HG02970 (cell line): ENCODE measurements around the gene PTHLH.

Experiments used
- ATAC-seq: cut with Tn5 transposase; IDR thresholded peaks from one replicate; pipeline ENCODE4 v1.9.1; 2021; ENCODE audit warnings: mild to moderate bottlenecking, moderate library complexity, moderate number of reproducible peaks; ENCODE audit not compliant: unreplicated experiment, low FRiP score

Gene PTHLH

DNA sequence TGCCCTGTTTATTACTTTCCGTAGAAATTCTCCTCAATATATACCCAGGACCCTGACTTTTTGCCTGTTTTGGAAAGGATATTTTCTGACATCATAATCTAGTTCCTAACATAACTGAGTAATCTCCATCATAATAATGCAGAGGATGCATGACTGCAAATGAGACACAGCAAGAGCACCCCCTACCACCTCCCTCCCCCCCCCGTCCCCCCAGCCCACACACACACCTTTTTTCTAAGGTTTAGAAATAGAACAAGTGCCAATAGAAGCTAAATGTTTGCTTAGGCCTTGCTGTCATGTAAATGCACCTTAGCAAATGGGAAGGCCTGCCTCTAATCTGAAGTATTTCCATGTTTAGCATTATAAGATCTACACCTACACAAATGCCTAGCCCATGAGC, at the start of gene PTHLH:
Gene PTHLH, minus strand, starts transcription at position 13 of the 400 bp plus-strand sequence. CDS start 3,239 bp downstream, outside the sequence.
- no peak for ATAC-seq

GRCh38 chr12:28021704-28022103, 49.2 kb upstream of the PTHLH start:
- no peak for ATAC-seq

DNA sequence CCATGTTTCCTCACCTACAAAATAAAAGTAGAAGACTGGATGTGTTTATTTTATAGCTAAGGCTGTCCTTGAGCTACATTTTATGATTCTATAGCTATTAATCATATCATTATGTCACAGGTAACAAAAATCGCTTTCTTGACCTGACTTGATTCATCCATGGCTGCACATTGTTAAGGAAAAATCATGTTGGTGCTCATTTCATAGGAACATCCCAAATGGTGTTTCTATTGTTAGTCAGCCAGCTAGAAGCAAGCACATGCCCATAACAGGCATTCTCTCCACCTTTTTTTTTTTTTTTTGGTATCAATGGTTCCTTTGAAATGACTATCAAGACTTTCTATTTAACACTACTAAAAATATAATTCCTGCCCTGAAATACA, 45.3 kb upstream of the PTHLH start:
- ATAC-seq = no peak

GRCh38 chr12:28017126-28017872, 44.8 kb upstream of the PTHLH start:
- ATAC-seq = no peak

- no peak for ATAC-seq
Observed at GRCh38 chr12:28015165-28015564, 42.6 kb upstream of the PTHLH start.

DNA sequence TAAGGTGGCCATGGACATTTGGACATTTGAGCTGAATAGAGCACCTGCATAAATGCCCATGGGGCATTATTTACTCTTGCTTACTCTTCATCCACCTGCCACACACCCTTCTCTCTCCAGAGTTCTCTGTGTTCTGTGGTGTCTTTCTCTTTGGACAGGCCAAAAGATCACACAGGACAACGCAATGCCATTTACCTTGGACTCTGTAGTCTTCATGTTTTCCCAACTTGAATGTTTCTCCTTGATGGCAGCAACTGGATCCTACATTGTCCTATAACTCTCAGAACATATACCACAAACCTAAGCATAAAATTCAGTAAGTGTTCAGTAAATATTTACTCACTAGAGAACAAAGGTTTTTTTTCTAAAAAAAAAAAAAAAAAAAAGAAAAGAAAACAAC, 41.7 kb upstream of the PTHLH start:
- no peak for ATAC-seq

DNA sequence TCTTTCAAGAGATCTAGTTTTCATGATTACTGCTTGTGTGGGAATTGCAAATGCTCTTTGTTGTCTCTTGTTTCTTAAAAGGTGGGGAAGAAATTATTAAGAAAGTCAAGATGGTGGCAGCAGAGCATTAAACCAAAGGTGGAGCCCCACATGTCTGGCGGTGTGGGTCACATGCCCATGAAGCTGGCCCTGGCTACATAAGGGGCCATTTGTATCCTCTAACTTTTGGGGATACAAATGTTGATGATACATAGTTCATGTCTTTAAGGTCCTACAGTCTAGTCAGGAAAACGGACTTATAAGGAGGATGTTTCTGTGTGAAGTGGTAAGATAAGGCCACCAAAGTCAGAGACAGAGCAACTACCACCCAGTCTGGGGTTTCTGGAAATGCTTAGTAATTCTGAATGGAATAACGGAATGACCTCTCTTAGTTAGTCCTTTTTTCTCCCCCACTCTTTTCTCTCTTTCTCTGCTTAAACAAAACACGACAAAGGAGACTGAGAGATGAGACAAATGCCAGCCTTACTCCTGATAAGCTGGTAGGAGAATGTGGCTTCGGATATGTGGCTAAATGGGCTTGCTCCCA, 39.9 kb upstream of the PTHLH start:
- ATAC-seq = no peak

DNA sequence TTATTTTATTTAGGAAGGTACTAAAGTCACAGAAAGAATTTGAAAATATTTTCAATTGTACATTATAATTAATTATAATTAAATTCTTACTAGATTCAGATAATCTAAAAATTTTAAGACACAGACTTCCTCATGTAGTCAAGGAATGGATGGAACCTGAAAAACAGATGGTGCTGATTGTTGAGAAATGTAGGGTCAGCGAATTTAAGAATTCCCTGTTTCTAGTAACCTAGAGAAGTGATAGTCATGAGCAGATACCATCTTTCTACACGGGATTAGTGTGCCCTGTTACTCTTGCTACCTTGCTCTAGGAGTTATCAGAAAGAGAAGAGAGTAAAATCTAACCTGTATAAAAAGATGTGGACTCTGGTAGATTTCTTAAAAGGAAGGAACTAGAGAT, 37.5 kb upstream of the PTHLH start:
- ATAC-seq = no peak

DNA sequence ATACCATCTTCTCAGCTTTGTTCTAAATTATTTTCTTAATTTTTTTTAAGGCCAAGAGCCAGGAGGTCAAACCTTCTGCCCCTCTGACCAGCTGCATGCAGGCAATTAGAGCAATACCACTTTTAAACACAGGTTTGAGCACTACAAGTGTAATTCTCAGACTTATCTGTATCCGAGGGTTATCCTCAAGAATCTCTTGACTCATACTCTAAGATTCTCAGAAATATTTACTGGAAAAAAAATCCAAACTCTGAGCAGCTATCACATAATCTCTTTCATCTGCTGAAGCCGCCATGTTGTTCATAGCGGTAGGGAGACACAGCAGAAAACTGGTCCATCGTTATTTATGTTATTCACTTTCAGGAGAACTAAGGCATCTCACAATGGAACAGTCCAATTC, 27.4 kb upstream of the PTHLH start:
- no peak for ATAC-seq

DNA sequence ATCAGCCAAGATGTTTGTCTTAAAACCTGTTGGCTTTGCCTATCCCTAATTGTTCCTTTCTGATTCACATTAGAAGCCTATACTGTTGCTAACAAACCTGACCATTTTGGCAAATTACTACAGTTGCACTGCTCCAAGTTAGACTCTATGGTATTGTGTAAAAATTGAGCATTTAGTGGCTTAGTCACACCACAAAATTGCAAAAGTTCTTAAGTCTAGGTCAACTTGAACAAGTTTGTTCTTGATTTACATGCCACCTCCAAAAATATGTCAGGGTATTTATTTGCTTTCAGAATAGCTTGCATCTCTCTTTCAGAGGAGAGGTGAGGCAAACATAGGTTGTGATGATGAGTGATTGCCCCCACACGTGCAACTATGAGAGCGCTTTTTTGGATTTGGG, 27.0 kb upstream of the PTHLH start:
- no peak for ATAC-seq

GRCh38 chr12:27998658-27999057, 26.1 kb upstream of the PTHLH start:
- no peak for ATAC-seq

- ATAC-seq = no peak
Observed at GRCh38 chr12:27998170-27998569, 25.6 kb upstream of the PTHLH start.

DNA sequence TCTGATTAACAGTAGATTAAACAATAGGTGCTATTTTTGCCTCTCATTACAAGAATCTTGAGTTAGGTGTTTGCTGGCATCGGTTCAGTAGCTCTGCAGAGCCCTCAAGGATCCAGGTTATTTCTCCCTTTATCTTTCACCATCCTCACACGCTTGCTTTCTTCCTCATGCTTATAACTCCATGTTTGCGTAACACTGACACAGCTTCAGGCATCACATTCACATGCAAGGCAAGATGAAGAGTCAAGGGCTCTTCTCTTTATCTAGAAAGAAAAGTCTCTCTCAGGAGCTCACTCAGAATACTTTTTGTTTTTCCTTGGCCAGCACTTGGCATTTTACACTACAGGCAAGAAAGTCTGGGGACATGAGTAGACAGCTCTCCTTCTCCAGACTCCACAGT, 24.2 kb upstream of the PTHLH start:
- no peak for ATAC-seq

- no peak for ATAC-seq
Observed at GRCh38 chr12:27995406-27995805, 22.9 kb upstream of the PTHLH start.

DNA sequence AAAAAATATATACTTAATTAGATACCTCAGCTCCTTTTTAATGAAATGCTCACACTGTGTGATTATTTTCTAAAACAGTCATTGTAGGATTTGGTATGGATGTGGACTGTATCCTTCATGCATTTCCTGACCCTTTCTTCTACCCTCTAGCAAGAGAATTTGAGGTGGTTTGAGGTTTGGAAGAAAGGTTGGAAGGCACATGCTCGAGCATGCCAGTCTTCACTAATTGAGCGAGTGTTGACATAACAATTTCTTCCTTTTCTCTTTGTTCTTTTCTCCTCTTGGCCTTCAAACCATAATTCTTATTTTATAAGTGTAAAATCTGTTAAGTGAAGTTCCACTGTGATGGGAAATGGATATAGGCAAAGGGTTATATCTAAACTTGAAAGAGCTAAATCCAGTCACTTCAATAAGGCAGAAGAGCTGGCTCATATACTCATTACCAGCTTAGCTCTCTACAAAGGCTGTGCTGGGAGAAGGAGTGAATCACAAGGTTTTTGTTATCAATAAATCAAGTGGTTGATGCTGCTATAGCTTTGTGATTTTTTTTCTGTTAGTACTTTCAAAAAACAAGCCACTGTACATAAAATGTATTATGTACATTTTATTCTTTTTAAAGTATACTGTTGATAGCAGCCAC, 16.2 kb upstream of the PTHLH start:
- no peak for ATAC-seq

DNA sequence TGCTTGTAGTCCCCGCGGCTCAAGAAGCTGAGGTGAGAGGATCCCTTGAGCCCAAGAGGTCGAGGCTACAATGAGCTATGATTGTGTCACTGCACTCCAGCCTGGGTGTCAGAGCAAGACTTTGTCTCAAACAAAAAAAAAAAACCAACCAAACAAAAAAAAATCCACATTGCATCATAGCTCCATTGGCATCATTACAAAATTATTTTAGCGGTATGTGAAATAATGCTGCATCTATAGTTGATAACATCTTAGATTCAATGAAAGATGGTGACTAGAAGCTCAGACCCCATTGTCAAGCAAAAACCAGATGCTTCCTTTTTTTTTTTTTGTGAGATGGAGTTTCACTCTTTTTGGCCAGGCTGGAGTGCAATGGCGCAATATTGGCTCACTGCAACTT, 14.8 kb upstream of the PTHLH start:
- no peak for ATAC-seq

- no peak for ATAC-seq
Observed at GRCh38 chr12:27984275-27984674, 11.7 kb upstream of the PTHLH start.

DNA sequence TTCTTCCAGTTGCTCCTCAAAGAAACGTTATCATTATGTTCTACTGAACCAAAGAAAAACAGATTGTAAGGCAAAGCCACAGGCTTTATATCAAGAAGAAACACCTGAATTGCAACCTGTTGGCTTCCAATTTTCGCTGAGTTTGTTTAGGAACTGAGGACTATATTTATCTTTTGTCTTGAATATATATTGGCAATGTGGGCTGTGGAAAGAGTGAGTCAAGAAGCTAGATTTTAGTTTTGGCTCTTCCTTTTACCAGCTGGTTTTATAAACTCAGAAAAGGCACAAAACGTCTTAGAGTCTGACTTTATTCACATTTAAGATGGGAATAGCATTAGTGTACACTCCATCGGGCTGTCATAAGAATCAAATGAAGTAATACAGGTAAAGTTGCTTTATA, 10.4 kb upstream of the PTHLH start:
- ATAC-seq = no peak

GRCh38 chr12:27982385-27982784, 9.9 kb upstream of the PTHLH start:
- ATAC-seq = no peak

- no peak for ATAC-seq
Observed at GRCh38 chr12:27981874-27982273, 9.3 kb upstream of the PTHLH start.

DNA sequence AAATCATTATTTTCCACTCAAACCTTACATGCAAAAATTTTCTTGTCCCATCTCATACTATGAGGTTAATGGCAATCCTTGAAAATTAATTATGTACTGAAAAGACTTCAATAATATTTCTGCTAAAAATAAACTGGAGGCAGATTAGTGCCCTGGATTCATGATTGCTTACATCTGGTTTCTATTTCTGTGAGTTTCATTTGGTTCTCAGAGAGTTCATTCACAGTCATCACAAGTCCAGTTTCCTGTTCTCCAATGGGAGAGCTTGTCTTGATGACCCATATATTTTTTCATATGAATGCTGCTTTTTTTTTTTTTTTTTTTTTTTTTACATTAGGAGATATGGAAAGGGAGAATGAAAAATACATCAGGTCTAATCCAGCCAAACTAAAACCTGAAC, 6.6 kb upstream of the PTHLH start:
- no peak for ATAC-seq
